Adrenal gland (tissue), 5 donors: ENCODE measurements around the gene ATP6V0C.
"Not testable (repeated sequence)": the region's sequence is repeated elsewhere in the genome, so short reads cannot be mapped to it uniquely, and the experiment has no call there.

Experiments used
- CTCF ChIP-seq, 6 experiments: fragments of 450-650 bp in 4 of 6; fragments of 200-600 bp in 2 of 6; sonication (generic) in 1 of 6; IDR thresholded peaks; 1 replicate in 5 of 6; 2 replicates in 1 of 6; pipeline versions ENCODE4 v1.5.1 to v1.8.0; 2016 to 2021; ENCODE audit warnings: antibody characterized with exemption in 6 of 6, mild to moderate bottlenecking in 2 of 6, moderate library complexity in 1 of 6
- POLR2A ChIP-seq, 2 donors: fragments of 450-650 bp; IDR thresholded peaks; one replicate each; pipeline ENCODE4 v1.6.1; 2017; ENCODE audit warnings: antibody characterized with exemption in 2 of 2, mild to moderate bottlenecking in 2 of 2, moderate library complexity in 1 of 2
- donor health status: DM: no; HTN: no; CAD: no.

- TF ChIP-seq POLR2A, CTCF (IDR thresholded peaks at IDR 0.05): not testable (repeated sequence)
Measured at GRCh38 chr16:2479996-2480395, 33.8 kb upstream of the ATP6V0C start.
